H9 (cell line): ENCODE results near the gene OXA1L. TPM values are rescaled to one million over a fixed set of nuclear protein-coding genes. Genes with fewer than 3 reads are reported as not detected.

Source experiments
- DNase-seq: peaks from one replicate; pipeline ENCODE4 v3.0.0-alpha.2; 2017
- H2AFZ ChIP-seq: one replicate; pipeline ENCODE4 v1.6.1; 2013; ENCODE audit warnings: mild to moderate bottlenecking, low read length, control low read depth, moderate library complexity
- H2AK5ac ChIP-seq: 2 replicates; pipeline ENCODE4 v1.6.1; 2013; ENCODE audit warnings: low read length, control low read depth, mixed read lengths; ENCODE audit not compliant: insufficient read length
- H2BK120ac ChIP-seq: one replicate; pipeline ENCODE4 v1.6.1; 2013; ENCODE audit warnings: low read depth, mild to moderate bottlenecking, low read length, control low read depth, inconsistent platforms; ENCODE audit not compliant: poor library complexity, severe bottlenecking
- H2BK12ac ChIP-seq: 2 replicates; pipeline ENCODE4 v1.6.1; 2013; ENCODE audit warnings: low read length, control low read depth, mixed read lengths, low read depth; ENCODE audit not compliant: insufficient read length
- H2BK15ac ChIP-seq: 2 replicates; pipeline ENCODE4 v1.6.1; 2013; ENCODE audit warnings: low read depth, low read length, control low read depth
- H2BK20ac ChIP-seq: one replicate; pipeline ENCODE4 v1.6.1; 2013; ENCODE audit warnings: low read depth, mild to moderate bottlenecking, low read length, control low read depth, inconsistent platforms; ENCODE audit not compliant: poor library complexity, severe bottlenecking
- H2BK5ac ChIP-seq: 2 replicates; pipeline ENCODE4 v1.6.1; 2013; ENCODE audit warnings: low read length, control low read depth, mixed read lengths; ENCODE audit not compliant: insufficient read length
- H3K14ac ChIP-seq: 2 replicates; pipeline ENCODE4 v1.6.1; 2013; ENCODE audit warnings: low read length, control low read depth; ENCODE audit not compliant: insufficient read depth
- H3K18ac ChIP-seq: 2 replicates; pipeline ENCODE4 v1.6.1; 2013; ENCODE audit warnings: low read depth, mild to moderate bottlenecking, mixed read lengths, low read length, control low read depth; ENCODE audit not compliant: insufficient read length
- H3K23ac ChIP-seq: 2 replicates; pipeline ENCODE4 v1.6.1; 2013; ENCODE audit warnings: low read length, control low read depth, mixed read lengths, low read depth; ENCODE audit not compliant: insufficient read length
- H3K23me2 ChIP-seq: 2 replicates; pipeline ENCODE4 v1.6.1; 2013; ENCODE audit warnings: low read depth, mild to moderate bottlenecking, mixed read lengths, low read length, control low read depth; ENCODE audit not compliant: insufficient read length, poor library complexity, severe bottlenecking
- H3K27ac ChIP-seq: 2 replicates; pipeline ENCODE4 v1.5.1; 2013; ENCODE audit warnings: low read length, control low read depth, mixed read lengths, low read depth; ENCODE audit not compliant: insufficient read length
- H3K27me3 ChIP-seq: 2 replicates; pipeline ENCODE4 v1.6.1; 2013; ENCODE audit warnings: low read length, control low read depth, inconsistent platforms; ENCODE audit not compliant: insufficient read depth
- H3K4ac ChIP-seq: 2 replicates; pipeline ENCODE4 v1.6.1; 2013; ENCODE audit warnings: low read depth, mild to moderate bottlenecking, control low read depth, inconsistent platforms, low read length, moderate library complexity
- H3K4me1 ChIP-seq: 2 replicates; pipeline ENCODE4 v1.6.1; 2013; ENCODE audit warnings: low read length, control low read depth, inconsistent platforms; ENCODE audit not compliant: insufficient read depth
- H3K4me2 ChIP-seq: 2 replicates; pipeline ENCODE4 v1.6.1; 2013; ENCODE audit warnings: low read length, control low read depth, mixed read lengths; ENCODE audit not compliant: insufficient read length, insufficient read depth
- H3K56ac ChIP-seq: 2 replicates; pipeline ENCODE4 v1.6.1; 2013; ENCODE audit warnings: low read depth, mild to moderate bottlenecking, mixed read lengths, low read length, control low read depth; ENCODE audit not compliant: insufficient read length
- H3K79me1 ChIP-seq: 2 replicates; pipeline ENCODE4 v1.6.1; 2013; ENCODE audit warnings: low read depth, mild to moderate bottlenecking, moderate library complexity, low read length, control low read depth, inconsistent platforms; ENCODE audit not compliant: insufficient read depth, poor library complexity, severe bottlenecking
- H3K79me2 ChIP-seq: 2 replicates; pipeline ENCODE4 v1.6.1; 2013; ENCODE audit warnings: low read length, control low read depth, inconsistent platforms; ENCODE audit not compliant: insufficient read depth
- H3K9ac ChIP-seq: 2 replicates; pipeline ENCODE4 v1.6.1; 2013; ENCODE audit warnings: low read length, control low read depth, mixed read lengths; ENCODE audit not compliant: insufficient read length; ENCODE audit errors: extremely low read depth
- H3K9me3 ChIP-seq: one replicate; pipeline ENCODE4 v1.6.1; 2013; ENCODE audit warnings: low read depth, low read length, inconsistent platforms; ENCODE audit not compliant: control insufficient read depth
- H3T11ph ChIP-seq: one replicate; pipeline ENCODE4 v1.6.1; 2013; ENCODE audit warnings: mild to moderate bottlenecking, low read length, control low read depth, inconsistent platforms
- H4K20me1 ChIP-seq: one replicate; pipeline ENCODE4 v1.6.1; 2013; ENCODE audit not compliant: control insufficient read depth, insufficient read length, insufficient read depth
- H4K5ac ChIP-seq: 2 replicates; pipeline ENCODE4 v1.6.1; 2013; ENCODE audit warnings: low read depth, mild to moderate bottlenecking, mixed read lengths, low read length, control low read depth; ENCODE audit not compliant: insufficient read length
- H4K8ac ChIP-seq: replicated peaks from 2 replicates; pipeline ENCODE4 v1.6.1; 2013; ENCODE audit warnings: low read length, control low read depth, mixed read lengths, low read depth; ENCODE audit not compliant: insufficient read length
- H4K91ac ChIP-seq: 2 replicates; pipeline ENCODE4 v1.6.1; 2013; ENCODE audit warnings: low read depth, mild to moderate bottlenecking, moderate library complexity, mixed read lengths, low read length, control low read depth; ENCODE audit not compliant: insufficient read length
- H3K27ac Mint-ChIP-seq, 3 experiments: 2 replicates in 2 of 3; 3 replicates in 1 of 3; pipeline ENCODE4 v1.8.0; 2020 to 2021; ENCODE audit warnings: mixed read lengths in 3 of 3, mild to moderate bottlenecking in 1 of 3, moderate library complexity in 1 of 3
- H3K27me3 Mint-ChIP-seq: 2 replicates; pipeline ENCODE4 v1.8.0; 2021; ENCODE audit warnings: low read depth, mild to moderate bottlenecking, moderate library complexity, mixed read lengths
- H3K36me3 Mint-ChIP-seq, 3 experiments: 2 replicates in 2 of 3; 3 replicates in 1 of 3; pipeline ENCODE4 v1.8.0; 2020 to 2021; ENCODE audit warnings: low read depth in 3 of 3, mixed read lengths in 3 of 3; ENCODE audit not compliant: insufficient read depth in 1 of 3
- H3K4me1 Mint-ChIP-seq, 2 experiments: 2 replicates each; pipeline ENCODE4 v1.8.0; 2020; ENCODE audit warnings: mixed read lengths in 2 of 2
- H3K4me3 Mint-ChIP-seq, 2 experiments: 2 replicates in 1 of 2; 3 replicates in 1 of 2; pipeline ENCODE4 v1.8.0; 2020 to 2021; ENCODE audit warnings: mild to moderate bottlenecking in 2 of 2, mixed read lengths in 2 of 2, moderate library complexity in 1 of 2
- H3K9me3 Mint-ChIP-seq, 2 experiments: 2 replicates in 1 of 2; 3 replicates in 1 of 2; pipeline ENCODE4 v1.8.0; 2020; ENCODE audit warnings: mild to moderate bottlenecking in 2 of 2, mixed read lengths in 2 of 2, moderate library complexity in 1 of 2
- WGBS: extraction: QIAGEN DNeasy Blood & Tissue Kit; methylation state at CpG from one replicate; pipeline ENCODE4 v1.1.7; 2013; ENCODE audit warnings: missing lambda C conversion rate, low lambda C conversion rate, mixed read lengths; ENCODE audit not compliant: insufficient read length; ENCODE audit errors: extremely low coverage; 5-methylcytosine and 5-hydroxymethylcytosine counted together
- total RNA-seq: library from RNA; stranded (reverse); gene quantifications from 2 replicates; pipeline ENCODE4 v1.2.1, GENCODE V29; 2021
- TF ChIP-seq, protein P1 (sequence below): fragments of 200-600 bp; sonication (generic); conservative IDR thresholded peaks from 3 replicates; pipeline ENCODE4 v1.8.0; 2021; ENCODE audit warnings: antibody characterized with exemption, mild to moderate bottlenecking

OXA1L gene
- total RNA-seq, 1 experiment from 2014 or later, result 128 TPM

DNA sequence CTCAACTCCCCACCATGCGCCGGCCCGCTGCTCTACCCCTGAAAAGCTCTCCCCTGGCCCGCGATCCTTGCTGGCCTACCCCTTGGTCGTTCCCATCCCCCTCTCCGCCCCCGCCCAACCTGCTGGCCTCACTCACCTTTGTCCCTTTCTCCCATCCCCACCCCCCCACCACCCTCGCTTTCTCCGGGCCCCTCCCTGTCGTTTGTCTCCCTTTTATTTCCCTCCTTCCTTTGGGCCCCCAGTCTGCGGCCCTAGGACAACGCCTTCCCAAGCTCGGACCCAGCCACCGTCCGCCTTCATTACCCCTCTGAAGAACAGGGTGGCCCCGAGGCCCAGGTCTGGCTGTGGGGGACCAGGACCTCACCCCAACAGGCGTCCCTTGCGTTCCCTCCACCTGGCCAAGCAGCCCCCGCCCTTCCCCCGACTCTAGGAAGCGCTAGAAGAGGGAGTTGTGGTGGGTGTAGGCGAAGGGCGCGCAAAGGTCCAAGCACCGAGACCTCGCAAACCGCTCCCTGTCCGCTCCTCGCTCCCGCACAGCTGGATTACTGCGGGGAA lies 55.6 kb downstream of the OXA1L start:
- TF ChIP-seq, protein P1, sequence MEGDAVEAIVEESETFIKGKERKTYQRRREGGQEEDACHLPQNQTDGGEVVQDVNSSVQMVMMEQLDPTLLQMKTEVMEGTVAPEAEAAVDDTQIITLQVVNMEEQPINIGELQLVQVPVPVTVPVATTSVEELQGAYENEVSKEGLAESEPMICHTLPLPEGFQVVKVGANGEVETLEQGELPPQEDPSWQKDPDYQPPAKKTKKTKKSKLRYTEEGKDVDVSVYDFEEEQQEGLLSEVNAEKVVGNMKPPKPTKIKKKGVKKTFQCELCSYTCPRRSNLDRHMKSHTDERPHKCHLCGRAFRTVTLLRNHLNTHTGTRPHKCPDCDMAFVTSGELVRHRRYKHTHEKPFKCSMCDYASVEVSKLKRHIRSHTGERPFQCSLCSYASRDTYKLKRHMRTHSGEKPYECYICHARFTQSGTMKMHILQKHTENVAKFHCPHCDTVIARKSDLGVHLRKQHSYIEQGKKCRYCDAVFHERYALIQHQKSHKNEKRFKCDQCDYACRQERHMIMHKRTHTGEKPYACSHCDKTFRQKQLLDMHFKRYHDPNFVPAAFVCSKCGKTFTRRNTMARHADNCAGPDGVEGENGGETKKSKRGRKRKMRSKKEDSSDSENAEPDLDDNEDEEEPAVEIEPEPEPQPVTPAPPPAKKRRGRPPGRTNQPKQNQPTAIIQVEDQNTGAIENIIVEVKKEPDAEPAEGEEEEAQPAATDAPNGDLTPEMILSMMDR, result no peak
- H2BK20ac ChIP-seq, result no peak overlapping the region

More for the DNA sequence above, 55.6 kb downstream of the OXA1L start:
- Histone ChIP-seq H3K4ac (no peak overlapping the region; the same call in 1 of the 2 replicates), H4K91ac (no peak overlapping the region), H2BK12ac (peak overlapping the region; percentile 83), H3K27ac (peak overlapping the region; percentile 46), H4K8ac (no peak overlapping the region), H2AK5ac (no peak overlapping the region), H3K9me3 (no peaks in the 10 kb centered on the region), H3K4me1 (peaks cover 13% of the 10 kb centered on the region), H3K79me1 (no peaks in the 10 kb centered on the region), H3K23ac (no peak overlapping the region), H4K5ac (no peak overlapping the region), H3K18ac (peak overlapping the region; percentile 92), H4K20me1 (no peaks in the 10 kb centered on the region), H3K14ac (peak overlapping the region; percentile 92), H2BK15ac (no peak overlapping the region), H2AFZ (no peak overlapping the region), H2BK5ac (peak overlapping the region; percentile 64), H3T11ph (peak overlapping the region; percentile 9), H3K9ac (peak overlapping the region; percentile 82), H2BK120ac (peak overlapping the region; percentile 52), H3K4me2 (peak overlapping the region; percentile 79), H3K23me2 (peaks cover 9% of the 10 kb centered on the region), H3K56ac (no peak overlapping the region), H3K27me3 (no peaks in the 10 kb centered on the region), H3K79me2 (no peaks in the 10 kb centered on the region)
- Mint-ChIP-seq H3K27me3 (peaks cover 4% of the 10 kb centered on the region), H3K4me1 (peaks cover 44 to 52% of the 10 kb centered on the region in 2 experiments), H3K27ac (peak overlapping the region; percentile 88 to 99 (median 96)), H3K36me3 (no peaks in the 10 kb centered on the region; a peak in 1 of 7 replicates), H3K4me3 (peak overlapping the region; percentile 75 to 86), H3K9me3 (no peaks in the 10 kb centered on the region; a peak in 1 of 5 replicates)
- WGBS, result no CpG with 5 or more reads among the region's 32 CpGs
- DNase-seq, result peak; percentile 77

Other genes with a start within 250 kb of the OXA1L start
- gene DAD1, start 177.5 kb upstream of the OXA1L start, total RNA-seq, result 127 TPM in 2 replicates
- gene ABHD4, start 168.4 kb upstream of the OXA1L start, total RNA-seq, result 21.8 and 23.5 TPM in 2 replicates
- not detected in 2 replicates for gene OR6J1, start 122.3 kb upstream of the OXA1L start, total RNA-seq
- gene SLC7A7, start 48.7 kb downstream of the OXA1L start, total RNA-seq, result 2.5 and 3.1 TPM in 2 replicates
- gene MRPL52, start 63.2 kb downstream of the OXA1L start, total RNA-seq, result 174 and 190 TPM in 2 replicates
- gene MMP14, start 69.9 kb downstream of the OXA1L start, total RNA-seq, result 56.5 and 60.3 TPM in 2 replicates
- gene LRP10, start 105.1 kb downstream of the OXA1L start, total RNA-seq, result 12.7 and 13.3 TPM in 2 replicates
- gene REM2, start 116.5 kb downstream of the OXA1L start, total RNA-seq, result 1.2 and 1.4 TPM in 2 replicates
- 77.2 and 79.0 TPM in 2 replicates for gene RBM23, start 152.5 kb downstream of the OXA1L start, total RNA-seq
- 141 and 147 TPM in 2 replicates for gene PRMT5, start 162.7 kb downstream of the OXA1L start, total RNA-seq
- gene HAUS4, start 190.4 kb downstream of the OXA1L start, total RNA-seq, result 62.7 and 66.3 TPM in 2 replicates
- 44.3 and 44.9 TPM in 2 replicates for gene AJUBA, start 215.9 kb downstream of the OXA1L start, total RNA-seq
- gene C14orf93, start 243.5 kb downstream of the OXA1L start, total RNA-seq, result 6.9 and 8.2 TPM in 2 replicates